Measurements from ENCODE around the gene RALGAPA2. TPM values are rescaled to one million over a fixed set of nuclear protein-coding genes. Genes with fewer than 3 reads are reported as not detected.
"Not testable (repeated sequence)": the region's sequence is repeated elsewhere in the genome, so short reads cannot be mapped to it uniquely, and the experiment has no call there.

RALGAPA2 gene
- total RNA-seq, 1 donor: 6.2 TPM

DNA sequence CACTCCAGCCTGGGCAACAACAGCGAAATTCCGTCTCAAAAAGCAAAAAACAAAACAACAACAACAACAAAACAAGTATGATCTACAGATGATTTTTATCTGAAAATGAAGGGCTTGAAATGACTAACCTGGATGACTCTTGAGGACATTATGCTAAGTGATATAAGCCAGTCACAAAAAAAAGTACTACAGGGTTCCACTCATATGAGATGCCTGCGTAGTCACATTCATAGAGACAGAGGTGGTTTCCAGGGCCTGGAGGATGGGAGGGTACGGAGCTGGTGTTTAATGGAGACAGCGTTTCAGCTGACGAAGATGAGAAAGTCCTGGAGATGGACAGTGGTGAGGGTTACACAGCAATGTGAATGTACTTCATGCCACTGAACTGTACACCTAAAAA lies 352.8 kb downstream of the RALGAPA2 start:
- Histone ChIP-seq H3K4me1 (ENCODE audit: insufficient read depth, low read length) (no peaks in the 10 kb centered on the region), H3K4me2 (ENCODE audit: insufficient read depth, low read length) (no peak overlapping the region), H3K27me3 (ENCODE audit: insufficient read depth, low read length) (peaks cover 48% of the 10 kb centered on the region), H3K4me3 (ENCODE audit: insufficient read depth, low read length) (no peak overlapping the region), H3K79me2 (ENCODE audit: insufficient read depth, low read length) (no peaks in the 10 kb centered on the region), H4K20me1 (ENCODE audit: insufficient read depth, low read length) (no peaks in the 10 kb centered on the region), H3K36me3 (ENCODE audit: insufficient read depth, low read length) (no peaks in the 10 kb centered on the region), H2AFZ (ENCODE audit: low read length) (no peak overlapping the region), H3K9me3 (ENCODE audit: low read depth, low read length) (no peaks in the 10 kb centered on the region), H3K27ac (ENCODE audit: low read depth, low read length) (no peak overlapping the region)
- no peak for DNase-seq (ENCODE audit: insufficient read length, low spot score, missing footprints)
- TF ChIP-seq, protein P1, sequence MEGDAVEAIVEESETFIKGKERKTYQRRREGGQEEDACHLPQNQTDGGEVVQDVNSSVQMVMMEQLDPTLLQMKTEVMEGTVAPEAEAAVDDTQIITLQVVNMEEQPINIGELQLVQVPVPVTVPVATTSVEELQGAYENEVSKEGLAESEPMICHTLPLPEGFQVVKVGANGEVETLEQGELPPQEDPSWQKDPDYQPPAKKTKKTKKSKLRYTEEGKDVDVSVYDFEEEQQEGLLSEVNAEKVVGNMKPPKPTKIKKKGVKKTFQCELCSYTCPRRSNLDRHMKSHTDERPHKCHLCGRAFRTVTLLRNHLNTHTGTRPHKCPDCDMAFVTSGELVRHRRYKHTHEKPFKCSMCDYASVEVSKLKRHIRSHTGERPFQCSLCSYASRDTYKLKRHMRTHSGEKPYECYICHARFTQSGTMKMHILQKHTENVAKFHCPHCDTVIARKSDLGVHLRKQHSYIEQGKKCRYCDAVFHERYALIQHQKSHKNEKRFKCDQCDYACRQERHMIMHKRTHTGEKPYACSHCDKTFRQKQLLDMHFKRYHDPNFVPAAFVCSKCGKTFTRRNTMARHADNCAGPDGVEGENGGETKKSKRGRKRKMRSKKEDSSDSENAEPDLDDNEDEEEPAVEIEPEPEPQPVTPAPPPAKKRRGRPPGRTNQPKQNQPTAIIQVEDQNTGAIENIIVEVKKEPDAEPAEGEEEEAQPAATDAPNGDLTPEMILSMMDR (IDR thresholded peaks at IDR 0.05; ENCODE audit: extremely low read depth, low read depth, low read length): no peak

GRCh38 chr20:20358801-20359200 lies 353.6 kb downstream of the RALGAPA2 start:
- H3K36me3 ChIP-seq (ENCODE audit: insufficient read depth, low read length): no peaks in the 10 kb centered on the region
- H3K79me2 ChIP-seq (ENCODE audit: insufficient read depth, low read length): no peaks in the 10 kb centered on the region
- no peak overlapping the region for H3K27ac ChIP-seq (ENCODE audit: low read depth, low read length)
- no peak for DNase-seq (ENCODE audit: insufficient read length, low spot score, missing footprints)
- H3K4me2 ChIP-seq (ENCODE audit: insufficient read depth, low read length): no peak overlapping the region
- H3K9me3 ChIP-seq (ENCODE audit: low read depth, low read length): no peaks in the 10 kb centered on the region
- no peaks in the 10 kb centered on the region for H3K4me1 ChIP-seq (ENCODE audit: insufficient read depth, low read length)
- TF ChIP-seq, protein P1 (IDR thresholded peaks at IDR 0.05; ENCODE audit: extremely low read depth, low read depth, low read length): no peak
- no peak overlapping the region for H2AFZ ChIP-seq (ENCODE audit: low read length)
- peaks cover 39% of the 10 kb centered on the region for H3K27me3 ChIP-seq (ENCODE audit: insufficient read depth, low read length)
- no peaks in the 10 kb centered on the region for H4K20me1 ChIP-seq (ENCODE audit: insufficient read depth, low read length)
- H3K4me3 ChIP-seq (ENCODE audit: insufficient read depth, low read length): no peak overlapping the region

DNA sequence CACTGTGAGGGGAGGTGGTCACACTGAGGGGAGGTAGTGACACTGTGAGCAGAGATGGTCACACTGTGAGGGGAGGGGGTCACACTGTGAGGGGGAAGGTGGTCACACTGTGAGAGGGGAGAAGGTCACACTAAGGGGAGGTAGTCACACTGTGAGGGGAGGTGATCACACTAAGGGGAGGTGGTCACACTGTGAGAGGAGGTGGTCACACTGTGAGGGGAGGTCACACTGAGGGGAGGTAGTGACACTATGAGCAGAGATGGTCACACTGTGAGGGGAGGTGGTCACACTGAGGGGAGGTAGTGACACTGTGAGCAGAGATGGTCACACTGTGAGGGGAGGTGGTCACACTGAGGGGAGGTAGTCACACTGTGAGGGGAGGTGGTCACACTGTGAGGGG lies 356.9 kb downstream of the RALGAPA2 start:
- H3K79me2 ChIP-seq (ENCODE audit: insufficient read depth, low read length); H3K36me3 ChIP-seq (ENCODE audit: insufficient read depth, low read length); H2AFZ ChIP-seq (ENCODE audit: low read length); DNase-seq (ENCODE audit: insufficient read length, low spot score, missing footprints); H3K4me3 ChIP-seq (ENCODE audit: insufficient read depth, low read length); H3K27ac ChIP-seq (ENCODE audit: low read depth, low read length); H3K4me1 ChIP-seq (ENCODE audit: insufficient read depth, low read length); H4K20me1 ChIP-seq (ENCODE audit: insufficient read depth, low read length); H3K27me3 ChIP-seq (ENCODE audit: insufficient read depth, low read length); H3K4me2 ChIP-seq (ENCODE audit: insufficient read depth, low read length); H3K9me3 ChIP-seq (ENCODE audit: low read depth, low read length): not testable (repeated sequence)

GRCh38 chr20:20353576-20353975 lies 358.9 kb downstream of the RALGAPA2 start:
- H3K4me3 ChIP-seq (ENCODE audit: insufficient read depth, low read length): no peak overlapping the region
- no peaks in the 10 kb centered on the region for H3K4me1 ChIP-seq (ENCODE audit: insufficient read depth, low read length)
- H3K27ac ChIP-seq (ENCODE audit: low read depth, low read length): no peak overlapping the region
- H3K27me3 ChIP-seq (ENCODE audit: insufficient read depth, low read length): no peaks in the 10 kb centered on the region
- TF ChIP-seq, protein P1 (IDR thresholded peaks at IDR 0.05; ENCODE audit: extremely low read depth, low read depth, low read length): no peak
- no peaks in the 10 kb centered on the region for H3K36me3 ChIP-seq (ENCODE audit: insufficient read depth, low read length)
- H3K4me2 ChIP-seq (ENCODE audit: insufficient read depth, low read length): no peak overlapping the region
- no peak for DNase-seq (ENCODE audit: insufficient read length, low spot score, missing footprints)
- H2AFZ ChIP-seq (ENCODE audit: low read length): no peak overlapping the region
- no peaks in the 10 kb centered on the region for H3K9me3 ChIP-seq (ENCODE audit: low read depth, low read length)
- no peaks in the 10 kb centered on the region for H3K79me2 ChIP-seq (ENCODE audit: insufficient read depth, low read length)
- H4K20me1 ChIP-seq (ENCODE audit: insufficient read depth, low read length): no peaks in the 10 kb centered on the region

Data from osteoblast (primary cell).